Activated CD8-positive, alpha-beta T cell treated with anti-CD3 and anti-CD28 coated beads, Interleukin-2, amount 10 ng/mL, durations not matched to agents 7 days and 5 days (primary cell): Measurements from ENCODE around the gene GADD45GIP1. TPM values are rescaled to one million over a fixed set of nuclear protein-coding genes. Genes with fewer than 3 reads are reported as not detected.
A peak's percentile ranks its signal among the peaks of the same experiment; 100 is the strongest.
"Not testable (repeated sequence)": the region's sequence is repeated elsewhere in the genome, so short reads cannot be mapped to it uniquely, and the experiment has no call there.

Experiments used
- ATAC-seq: fragments of 150-1000 bp; cut with Tn5 transposase; one replicate; pipeline ENCODE4 v1.10.0; 2021; ENCODE audit warnings: moderate library complexity
- CTCF ChIA-PET: fragments of 350-600 bp; sonication (Branson Sonifier 250); formaldehyde crosslinking; loops from one replicate; lab custom pipeline; 2021; ENCODE audit warnings: antibody characterized with exemption; lab: Charles Lee
- POLR2A ChIA-PET: fragments of 350-600 bp; sonication (Branson Sonifier 250); formaldehyde crosslinking; loops from one replicate; lab custom pipeline; 2021; ENCODE audit warnings: antibody characterized with exemption; lab: Charles Lee
- DNase-seq: peaks from one replicate; pipeline ENCODE4 v3.0.0-alpha.2; 2020
- H3K27ac Mint-ChIP-seq: one replicate; pipeline ENCODE4 v1.8.0; 2021; ENCODE audit warnings: mild to moderate bottlenecking, mixed read lengths
- H3K27me3 Mint-ChIP-seq: one replicate; pipeline ENCODE4 v1.8.0; 2021; ENCODE audit warnings: low read depth, mixed read lengths
- H3K36me3 Mint-ChIP-seq: one replicate; pipeline ENCODE4 v1.8.0; 2021; ENCODE audit warnings: low read depth, mixed read lengths
- H3K4me1 Mint-ChIP-seq: one replicate; pipeline ENCODE4 v1.8.0; 2021; ENCODE audit warnings: low read depth, mixed read lengths
- H3K4me3 Mint-ChIP-seq: one replicate; pipeline ENCODE4 v1.8.0; 2021; ENCODE audit warnings: mild to moderate bottlenecking, mixed read lengths
- H3K9me3 Mint-ChIP-seq: one replicate; pipeline ENCODE4 v1.8.0; 2022; ENCODE audit warnings: mixed read lengths; ENCODE audit not compliant: insufficient read depth
- total RNA-seq, 2 experiments: library from RNA; stranded (reverse); gene quantifications; one replicate each; pipeline ENCODE4 v1.2.3, GENCODE V29; 2021

Gene GADD45GIP1
- total RNA-seq, 2 experiments from 2014 or later = 23.4 to 25.4 TPM

DNA sequence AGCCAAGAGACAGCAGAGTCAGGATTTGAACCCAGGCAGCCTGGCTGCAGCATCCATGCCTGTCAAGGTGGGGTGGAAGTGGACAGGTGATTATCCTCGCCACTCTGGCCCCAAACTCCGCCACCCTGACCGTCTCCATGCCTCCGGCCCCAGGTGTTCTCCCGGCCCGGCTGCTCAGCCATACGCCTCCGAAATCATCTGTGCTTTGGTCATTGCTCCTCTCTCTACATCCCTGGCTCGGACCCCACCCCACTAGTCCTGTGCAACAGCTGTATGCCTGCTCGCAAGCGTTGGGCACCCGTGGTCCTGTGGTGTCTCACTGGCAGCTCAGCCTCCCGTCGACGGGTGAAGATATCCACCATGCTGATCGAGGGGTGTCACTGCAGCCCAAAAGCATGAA is 16.2 kb upstream of the GADD45GIP1 start:
- Mint-ChIP-seq H3K4me1 (no peaks in the 10 kb centered on the region), H3K9me3 (no peaks in the 10 kb centered on the region), H3K36me3 (no peaks in the 10 kb centered on the region), H3K27me3 (peaks cover 8% of the 10 kb centered on the region), H3K27ac (no peak overlapping the region), H3K4me3 (no peak overlapping the region)
- ChIA-PET POLR2A (no interaction called here), CTCF (interaction anchor here (2.2 to 8.5 kb wide), 2 partner anchors 8 to 120 kb away, joined by 16 to 131 read pairs; no protein-coding TSS in a partner anchor)
- ATAC-seq (no peak), DNase-seq (no peak)

DNA sequence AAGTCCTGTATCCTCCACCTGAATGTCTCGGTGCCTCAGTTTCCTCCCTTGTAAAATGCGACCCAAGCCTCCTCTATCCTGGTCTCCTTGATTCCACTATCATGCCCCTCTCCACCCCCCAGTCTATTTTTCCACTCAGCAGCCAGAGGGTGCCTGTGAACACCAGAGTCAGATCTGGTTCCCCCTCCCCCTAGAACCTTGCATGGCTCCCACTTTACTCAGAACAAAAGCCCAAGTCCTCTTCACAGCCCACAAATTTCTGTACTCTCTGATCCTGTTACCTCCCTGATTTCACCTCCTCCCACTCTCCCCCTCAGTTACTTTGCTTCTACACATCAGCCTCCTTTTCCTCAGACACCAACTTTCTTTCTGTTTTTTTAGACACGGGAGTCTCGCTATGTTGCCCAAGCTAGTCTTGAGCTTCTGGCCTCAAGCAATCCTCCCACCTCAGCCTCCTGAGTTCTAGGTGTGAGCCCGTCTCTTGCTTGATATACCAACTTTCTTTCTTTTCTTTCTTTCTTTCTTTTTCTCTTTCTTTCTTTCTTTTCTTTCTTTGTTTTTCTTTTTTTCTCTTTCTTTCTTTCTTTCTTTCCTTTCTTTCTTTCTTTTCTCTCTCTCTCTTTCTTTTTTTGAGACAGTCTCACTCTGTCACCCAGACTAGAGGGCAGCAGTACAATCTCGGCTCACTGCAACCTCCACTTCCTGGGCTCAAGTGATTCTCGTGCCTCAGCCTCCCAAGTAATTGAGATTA is 13.2 kb upstream of the GADD45GIP1 start:
- no peaks in the 10 kb centered on the region for H3K36me3 Mint-ChIP-seq
- H3K27me3 Mint-ChIP-seq = peaks cover 3% of the 10 kb centered on the region
- ChIA-PET POLR2A (no interaction called here), CTCF (interaction anchor here (1.2 kb wide), 1 partner anchor 124 kb away, joined by 3 read pairs; no protein-coding TSS in a partner anchor)
- ATAC-seq (no peak), DNase-seq (no peak)
- H3K4me3 Mint-ChIP-seq = no peak overlapping the region
- no peak overlapping the region for H3K27ac Mint-ChIP-seq
- peaks cover 3% of the 10 kb centered on the region for H3K4me1 Mint-ChIP-seq
- H3K9me3 Mint-ChIP-seq = no peaks in the 10 kb centered on the region

DNA sequence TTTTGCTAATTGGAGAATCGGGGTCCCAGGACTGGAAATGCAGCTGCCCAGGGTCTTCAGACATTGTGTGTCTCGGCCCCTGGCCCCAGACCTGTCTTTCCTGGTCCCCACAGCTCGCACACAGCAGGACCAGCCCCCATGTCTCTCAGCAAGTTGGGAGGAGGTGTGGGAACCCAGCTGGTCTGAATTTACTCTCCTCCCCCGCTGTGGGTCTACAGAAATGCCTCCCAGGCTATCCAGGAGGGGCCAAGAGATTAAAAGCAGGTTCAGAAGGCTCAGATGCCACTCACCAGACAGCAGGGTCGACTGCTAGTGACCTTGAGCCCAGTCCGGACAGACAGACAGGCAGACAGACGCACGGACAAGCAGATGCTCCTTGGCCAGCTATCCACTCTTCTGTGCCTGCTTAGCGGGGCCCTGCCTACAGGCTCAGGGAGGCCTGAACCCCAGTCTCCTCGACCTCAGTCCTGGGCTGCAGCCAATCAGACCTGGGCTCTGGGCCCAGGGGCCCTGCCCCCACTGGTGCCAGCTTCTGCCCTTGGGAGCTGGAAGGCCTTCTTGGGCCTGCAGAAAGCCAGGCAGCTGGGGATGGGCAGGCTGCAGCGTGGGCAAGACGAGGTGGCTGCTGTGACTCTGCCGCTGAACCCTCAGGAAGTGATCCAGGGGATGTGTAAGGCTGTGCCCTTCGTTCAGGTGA is 12.4 kb upstream of the GADD45GIP1 start, which contains the start of gene DAND5:
Gene DAND5 (plus strand): TSS at position 285 of the 697 bp plus-strand sequence. CDS start 85 bp downstream, at position 370.
- no peak for DNase-seq
- no peaks in the 10 kb centered on the region for H3K36me3 Mint-ChIP-seq
- no peaks in the 10 kb centered on the region for H3K9me3 Mint-ChIP-seq
- H3K4me1 Mint-ChIP-seq = peaks cover 7% of the 10 kb centered on the region
- H3K4me3 Mint-ChIP-seq = no peak within 1 kb of the TSS
- no peak for ATAC-seq
- CTCF ChIA-PET = interaction anchor here (1.2 to 7.2 kb wide), 3 partner anchors 8 to 125 kb away, joined by 3 to 121 read pairs (median 3); partner anchors contain the start of gene KLF1
- H3K27ac Mint-ChIP-seq = no peak within 1 kb of the TSS
- peaks cover 3% of the 10 kb centered on the region for H3K27me3 Mint-ChIP-seq
- POLR2A ChIA-PET = no interaction called here

DNA sequence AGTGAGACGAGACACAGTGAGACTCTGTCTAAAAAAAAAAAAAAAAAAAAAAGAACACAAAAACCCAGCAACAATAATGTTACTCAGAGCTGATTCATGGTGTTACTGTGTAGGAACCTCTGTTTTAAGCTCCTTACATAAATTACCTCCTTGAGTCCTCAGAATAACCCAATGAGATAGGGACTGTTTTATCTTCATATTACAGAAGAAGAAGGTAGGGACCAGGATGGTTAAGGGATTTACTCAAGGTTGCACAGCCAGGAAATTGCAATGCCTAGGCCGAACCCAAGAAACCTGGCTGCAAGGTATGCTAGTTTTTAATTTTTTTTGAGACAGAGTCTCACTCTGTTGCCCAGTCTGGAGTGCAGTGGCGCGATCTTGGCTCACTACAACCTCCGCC is 10.9 kb upstream of the GADD45GIP1 start:
- ChIA-PET POLR2A (interaction anchor here (0.6 to 0.7 kb wide), 2 partner anchors 85 to 878 kb away, joined by 3 to 4 read pairs; no protein-coding TSS in a partner anchor), CTCF (interaction anchor here (1.2 to 7.2 kb wide), 5 partner anchors 9 to 137 kb away, joined by 3 to 121 read pairs (median 6); partner anchors contain the start of gene KLF1)
- no peaks in the 10 kb centered on the region for H3K9me3 Mint-ChIP-seq
- peaks cover 7% of the 10 kb centered on the region for H3K4me1 Mint-ChIP-seq
- no peak for DNase-seq
- no peak overlapping the region for H3K27ac Mint-ChIP-seq
- no peaks in the 10 kb centered on the region for H3K27me3 Mint-ChIP-seq
- no peak for ATAC-seq
- H3K36me3 Mint-ChIP-seq = no peaks in the 10 kb centered on the region
- H3K4me3 Mint-ChIP-seq = no peak overlapping the region

DNA sequence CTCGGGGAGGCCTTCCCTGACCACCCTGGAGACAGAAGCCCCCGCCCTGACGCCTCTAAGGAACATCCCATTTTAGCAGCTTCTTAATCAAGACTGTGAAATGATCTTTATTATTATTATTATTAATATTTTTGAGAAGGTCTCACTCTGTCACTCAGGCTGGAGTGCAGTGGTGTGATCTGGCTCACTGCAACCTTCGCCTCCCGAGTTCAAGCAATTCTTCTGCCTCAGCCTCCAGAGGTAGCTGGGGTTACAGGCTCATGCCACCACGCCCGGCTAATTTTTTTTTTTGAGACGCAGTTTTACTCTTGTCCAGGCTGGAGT is 8.8 kb upstream of the GADD45GIP1 start:
- ChIA-PET POLR2A (interaction anchor here (0.6 to 1.1 kb wide), 7 partner anchors 20 to 128 kb away, joined by 3 to 5 read pairs (median 3); no protein-coding TSS in a partner anchor), CTCF (interaction anchor here (0.6 to 7.2 kb wide), 81 partner anchors 9 to 783 kb away, joined by 3 to 121 read pairs (median 5); partner anchors contain the start of genes CALR, DNASE2, FARSA and GADD45GIP1)
- Mint-ChIP-seq H3K4me1 (peaks cover 7% of the 10 kb centered on the region), H3K27me3 (no peaks in the 10 kb centered on the region), H3K4me3 (peak overlapping the region; percentile 91), H3K36me3 (no peaks in the 10 kb centered on the region), H3K27ac (no peak overlapping the region), H3K9me3 (no peaks in the 10 kb centered on the region)
- no peak for DNase-seq
- ATAC-seq = no peak

DNA sequence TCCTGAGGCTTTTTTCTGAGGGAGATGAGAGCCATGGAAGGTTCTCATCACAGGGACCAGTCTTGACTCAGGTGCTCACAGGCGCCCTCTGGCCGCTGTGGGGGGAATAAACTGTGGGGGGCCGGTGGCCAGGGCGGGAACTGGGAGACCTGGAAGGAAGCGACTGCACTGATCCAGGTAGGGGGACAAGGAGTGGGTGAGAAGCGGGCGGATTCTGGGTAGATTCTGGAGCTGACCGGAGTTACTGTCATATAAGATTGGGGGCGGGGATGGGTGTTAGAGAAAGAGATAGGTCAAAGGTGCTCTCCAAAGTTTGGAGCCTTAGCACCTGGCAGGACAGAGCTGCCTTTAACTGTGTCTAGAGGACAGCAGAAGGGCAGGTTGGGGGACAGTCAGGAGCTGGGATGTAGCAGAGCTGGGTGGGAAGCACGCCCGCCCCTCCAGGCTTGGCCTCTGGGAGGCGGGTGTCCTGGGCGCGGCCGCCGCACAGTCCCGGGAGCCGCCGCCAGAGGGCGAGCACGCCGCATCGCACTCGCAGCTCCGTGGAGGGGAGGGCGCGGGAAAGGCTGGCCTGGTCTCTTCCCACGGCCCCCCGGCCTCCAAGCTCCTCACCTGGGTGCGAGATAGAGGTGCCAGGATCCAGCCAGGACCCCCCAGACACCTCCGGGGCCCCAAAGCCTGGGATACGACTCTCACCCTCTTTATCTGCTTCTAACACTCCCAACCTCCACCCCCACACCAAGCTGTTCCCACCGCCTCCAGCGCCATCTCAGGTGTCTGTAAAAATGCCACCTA is 8.2 kb upstream of the GADD45GIP1 start:
- H3K4me3 Mint-ChIP-seq = peak overlapping the region; percentile 91
- no peaks in the 10 kb centered on the region for H3K36me3 Mint-ChIP-seq
- CTCF ChIA-PET = interaction anchor here (0.6 to 7.2 kb wide), 84 partner anchors 9 to 784 kb away, joined by 3 to 121 read pairs (median 5); partner anchors contain the start of genes CALR, DNASE2, FARSA and GADD45GIP1

DNA sequence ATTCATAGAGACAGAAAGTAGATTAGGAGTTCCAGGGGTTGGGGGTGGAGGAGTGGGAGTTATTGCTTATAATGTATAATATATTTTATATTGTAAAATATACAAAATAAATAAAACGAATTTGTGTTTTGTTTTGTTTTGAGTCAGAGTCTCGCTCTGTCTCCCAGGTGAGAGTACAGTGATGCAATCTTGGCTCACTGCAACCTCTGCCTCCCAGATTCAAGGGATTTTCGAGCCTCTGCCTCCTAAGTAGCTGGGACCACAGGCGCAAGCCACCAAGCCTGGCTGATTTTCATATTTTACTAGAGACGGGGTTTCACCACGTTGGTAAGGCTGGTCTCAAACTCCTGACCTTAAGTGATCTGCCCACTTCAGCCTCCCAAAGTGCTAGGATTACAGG is 2.5 kb upstream of the GADD45GIP1 start:
- ChIA-PET POLR2A (no interaction called here), CTCF (no interaction called here)
- ATAC-seq (no peak), DNase-seq (no peak)
- no peaks in the 10 kb centered on the region for H3K9me3 Mint-ChIP-seq
- H3K36me3 Mint-ChIP-seq = peaks cover 11% of the 10 kb centered on the region
- no peaks in the 10 kb centered on the region for H3K27me3 Mint-ChIP-seq
- H3K4me1 Mint-ChIP-seq = peaks cover 24% of the 10 kb centered on the region
- H3K4me3 Mint-ChIP-seq = no peak overlapping the region
- H3K27ac Mint-ChIP-seq = no peak overlapping the region

More for the DNA sequence above, 8.2 kb upstream of the GADD45GIP1 start:
- peak overlapping the region; percentile 96 for H3K27ac Mint-ChIP-seq
- H3K27me3 Mint-ChIP-seq = no peaks in the 10 kb centered on the region
- peaks cover 7% of the 10 kb centered on the region for H3K4me1 Mint-ChIP-seq
- DNase-seq = peak; percentile 86
- H3K9me3 Mint-ChIP-seq = no peaks in the 10 kb centered on the region
- ATAC-seq = peak; percentile 98
- POLR2A ChIA-PET = interaction anchor here (0.6 to 1.1 kb wide), 9 partner anchors 17 to 190 kb away, joined by 3 to 5 read pairs (median 3); no protein-coding TSS in a partner anchor

DNA sequence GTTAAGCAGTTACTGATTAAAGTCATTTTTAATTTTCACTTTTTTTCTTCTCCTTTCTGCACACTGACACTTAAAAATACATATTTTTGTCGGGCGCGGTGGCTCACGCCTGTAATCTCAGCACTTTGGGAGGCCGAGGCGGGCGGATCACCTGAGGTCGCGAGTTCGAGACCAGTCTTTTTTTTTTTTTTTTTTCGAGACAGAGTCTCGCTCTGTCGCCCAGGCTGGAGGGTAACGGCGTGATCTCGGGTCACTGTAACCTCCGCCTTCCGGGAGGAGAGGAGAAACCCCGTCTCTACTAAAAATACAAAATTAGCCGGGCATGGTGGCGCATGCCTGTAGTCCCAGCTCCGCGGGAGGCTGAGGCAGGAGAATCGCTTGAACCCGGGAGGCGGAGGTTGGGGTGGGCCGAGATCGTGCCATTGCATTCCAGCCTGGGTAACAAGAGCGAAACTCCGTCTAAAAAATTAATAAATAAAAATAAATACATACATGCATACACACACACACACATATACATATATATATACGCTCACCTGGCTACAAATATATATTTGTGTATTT is 448 bp upstream of the GADD45GIP1 start:
- H3K9me3 Mint-ChIP-seq, H3K27me3 Mint-ChIP-seq, DNase-seq: not testable (repeated sequence)
- peak; percentile 18 for ATAC-seq
- Mint-ChIP-seq H3K36me3 (peaks cover 27% of the 10 kb centered on the region), H3K27ac (peak overlapping the region; percentile 96), H3K4me1 (peaks cover 39% of the 10 kb centered on the region), H3K4me3 (peak overlapping the region; percentile 88)
- ChIA-PET CTCF (interaction anchor here (5.1 kb wide), 1 partner anchor 8 kb away, joined by 53 read pairs; no protein-coding TSS in a partner anchor), POLR2A (interaction anchor here (2.0 kb wide), 1 partner anchor 11 kb away, joined by 7 read pairs; the partner anchor contains the start of gene RAD23A)

DNA sequence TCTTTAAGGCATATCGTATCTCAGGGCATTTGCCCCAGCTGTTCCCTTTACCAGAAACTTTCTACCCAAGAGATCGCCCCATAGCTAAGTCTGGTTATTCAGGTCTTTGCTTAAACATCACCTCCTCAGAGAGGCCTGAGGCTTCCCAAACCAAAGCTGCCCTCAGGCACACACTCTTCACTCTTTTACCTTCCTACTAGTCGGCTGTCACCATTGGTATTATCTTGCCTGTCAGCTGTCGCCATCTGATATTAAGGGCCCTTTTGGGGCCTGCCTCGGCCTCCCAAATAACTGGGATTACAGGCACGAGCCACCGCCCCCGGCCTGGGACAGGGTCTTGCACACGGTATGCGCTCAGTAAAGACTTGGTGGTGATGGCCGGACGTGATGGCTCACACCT is 1.0 kb downstream of the GADD45GIP1 start:
- H3K27me3 Mint-ChIP-seq = no peaks in the 10 kb centered on the region
- peaks cover 49% of the 10 kb centered on the region for H3K4me1 Mint-ChIP-seq
- peak overlapping the region; percentile 70 for H3K27ac Mint-ChIP-seq
- DNase-seq = no peak
- ChIA-PET POLR2A (interaction anchor here (0.7 to 2.0 kb wide), 3 partner anchors 10 to 308 kb away, joined by 3 to 7 read pairs (median 3); partner anchors contain the start of genes FARSA and RAD23A), CTCF (interaction anchor here (1.1 to 5.1 kb wide), 5 partner anchors 9 to 105 kb away, joined by 3 to 53 read pairs (median 4); no protein-coding TSS in a partner anchor)
- peak overlapping the region; percentile 88 for H3K4me3 Mint-ChIP-seq
- H3K9me3 Mint-ChIP-seq = no peaks in the 10 kb centered on the region
- ATAC-seq = no peak
- H3K36me3 Mint-ChIP-seq = peaks cover 36% of the 10 kb centered on the region

DNA sequence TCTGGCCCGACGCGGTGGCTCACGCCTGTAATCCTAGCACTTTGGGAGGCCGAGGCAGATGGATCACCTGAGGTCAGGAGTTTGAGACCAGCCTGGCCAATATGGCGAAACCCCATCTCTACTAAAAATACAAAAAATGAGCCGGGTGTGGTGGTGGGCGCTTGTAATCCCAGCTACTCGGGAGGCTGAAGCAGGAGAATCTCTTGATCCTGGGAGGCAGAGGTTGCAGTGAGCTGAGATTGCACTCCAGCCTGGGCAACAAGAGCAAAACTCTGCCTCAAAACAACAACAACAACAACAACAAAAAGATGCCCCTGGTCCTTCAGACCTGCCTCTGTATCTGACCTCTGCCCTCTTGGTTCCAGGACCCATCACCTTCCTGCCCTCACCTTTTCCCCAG is 1.4 kb downstream of the GADD45GIP1 start:
- ChIA-PET POLR2A (interaction anchor here (0.7 to 2.0 kb wide), 3 partner anchors 9 to 1388 kb away, joined by 3 to 7 read pairs (median 3); partner anchors contain the start of genes FARSA and RAD23A), CTCF (interaction anchor here (1.3 to 5.1 kb wide), 4 partner anchors 10 to 105 kb away, joined by 3 to 53 read pairs (median 8); no protein-coding TSS in a partner anchor)
- Mint-ChIP-seq H3K27ac (peak overlapping the region; percentile 70), H3K4me3 (peak overlapping the region; percentile 88), H3K4me1 (peaks cover 53% of the 10 kb centered on the region), H3K36me3 (peaks cover 40% of the 10 kb centered on the region)
- H3K9me3 Mint-ChIP-seq, ATAC-seq, DNase-seq, H3K27me3 Mint-ChIP-seq: not testable (repeated sequence)
